ENCODE measurements around the gene TEP1. TPM values are rescaled to one million over a fixed set of nuclear protein-coding genes. Genes with fewer than 3 reads are reported as not detected.

The TEP1 gene
- total RNA-seq, 1 donor from 2014 or later = 17.5 TPM

DNA sequence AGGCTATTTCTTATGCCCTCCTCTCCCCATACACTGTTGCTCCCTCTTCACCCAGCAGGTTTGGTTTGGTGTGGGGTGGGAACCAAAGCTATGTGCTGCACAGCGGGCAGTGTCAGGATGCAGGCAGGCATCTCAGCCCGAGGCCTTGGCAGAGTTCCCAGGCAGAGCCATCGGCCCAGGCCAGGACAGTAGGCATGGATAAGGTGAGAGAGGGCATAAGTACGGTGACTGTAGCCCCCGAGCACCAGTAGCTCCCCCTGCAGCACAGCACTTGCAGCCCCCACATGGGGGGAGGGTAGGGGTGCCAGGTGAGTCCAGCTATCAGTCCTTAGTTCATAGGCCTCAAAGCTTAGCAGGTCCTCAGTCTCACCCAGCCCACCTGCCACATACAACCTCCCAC, 15.5 kb upstream of the TEP1 start:
- DNase-seq (ENCODE audit: low read depth) = no peak
- H3K4me3 ChIP-seq (ENCODE audit: low read depth, low read length) = no peak overlapping the region
- TF ChIP-seq, protein P1, sequence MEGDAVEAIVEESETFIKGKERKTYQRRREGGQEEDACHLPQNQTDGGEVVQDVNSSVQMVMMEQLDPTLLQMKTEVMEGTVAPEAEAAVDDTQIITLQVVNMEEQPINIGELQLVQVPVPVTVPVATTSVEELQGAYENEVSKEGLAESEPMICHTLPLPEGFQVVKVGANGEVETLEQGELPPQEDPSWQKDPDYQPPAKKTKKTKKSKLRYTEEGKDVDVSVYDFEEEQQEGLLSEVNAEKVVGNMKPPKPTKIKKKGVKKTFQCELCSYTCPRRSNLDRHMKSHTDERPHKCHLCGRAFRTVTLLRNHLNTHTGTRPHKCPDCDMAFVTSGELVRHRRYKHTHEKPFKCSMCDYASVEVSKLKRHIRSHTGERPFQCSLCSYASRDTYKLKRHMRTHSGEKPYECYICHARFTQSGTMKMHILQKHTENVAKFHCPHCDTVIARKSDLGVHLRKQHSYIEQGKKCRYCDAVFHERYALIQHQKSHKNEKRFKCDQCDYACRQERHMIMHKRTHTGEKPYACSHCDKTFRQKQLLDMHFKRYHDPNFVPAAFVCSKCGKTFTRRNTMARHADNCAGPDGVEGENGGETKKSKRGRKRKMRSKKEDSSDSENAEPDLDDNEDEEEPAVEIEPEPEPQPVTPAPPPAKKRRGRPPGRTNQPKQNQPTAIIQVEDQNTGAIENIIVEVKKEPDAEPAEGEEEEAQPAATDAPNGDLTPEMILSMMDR (conservative IDR thresholded peaks at IDR 0.05; ENCODE audit: low read depth, low read length) = no peak

DNA sequence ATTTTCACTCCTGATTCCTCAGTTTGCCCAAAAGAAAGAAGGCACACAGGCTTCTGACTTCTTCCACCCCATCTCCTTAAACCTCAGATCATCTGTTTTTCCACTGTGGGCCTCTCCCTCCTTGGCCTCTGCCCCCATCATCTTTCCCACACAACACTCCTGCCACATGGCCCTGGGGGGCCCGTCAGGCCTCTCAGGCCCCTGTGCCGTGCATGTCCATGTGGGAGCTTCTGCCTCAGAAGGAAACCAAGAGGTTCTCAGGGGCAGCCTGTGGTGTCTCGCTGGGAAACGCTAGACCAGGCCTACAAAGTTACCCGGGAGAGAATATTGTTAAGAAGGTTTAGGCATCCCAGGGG, 14.7 kb upstream of the TEP1 start:
- TF ChIP-seq, protein P1 (conservative IDR thresholded peaks at IDR 0.05; ENCODE audit: low read depth, low read length) = no peak
- DNase-seq (ENCODE audit: low read depth) = no peak
- no peak overlapping the region for H3K4me3 ChIP-seq (ENCODE audit: low read depth, low read length)

DNA sequence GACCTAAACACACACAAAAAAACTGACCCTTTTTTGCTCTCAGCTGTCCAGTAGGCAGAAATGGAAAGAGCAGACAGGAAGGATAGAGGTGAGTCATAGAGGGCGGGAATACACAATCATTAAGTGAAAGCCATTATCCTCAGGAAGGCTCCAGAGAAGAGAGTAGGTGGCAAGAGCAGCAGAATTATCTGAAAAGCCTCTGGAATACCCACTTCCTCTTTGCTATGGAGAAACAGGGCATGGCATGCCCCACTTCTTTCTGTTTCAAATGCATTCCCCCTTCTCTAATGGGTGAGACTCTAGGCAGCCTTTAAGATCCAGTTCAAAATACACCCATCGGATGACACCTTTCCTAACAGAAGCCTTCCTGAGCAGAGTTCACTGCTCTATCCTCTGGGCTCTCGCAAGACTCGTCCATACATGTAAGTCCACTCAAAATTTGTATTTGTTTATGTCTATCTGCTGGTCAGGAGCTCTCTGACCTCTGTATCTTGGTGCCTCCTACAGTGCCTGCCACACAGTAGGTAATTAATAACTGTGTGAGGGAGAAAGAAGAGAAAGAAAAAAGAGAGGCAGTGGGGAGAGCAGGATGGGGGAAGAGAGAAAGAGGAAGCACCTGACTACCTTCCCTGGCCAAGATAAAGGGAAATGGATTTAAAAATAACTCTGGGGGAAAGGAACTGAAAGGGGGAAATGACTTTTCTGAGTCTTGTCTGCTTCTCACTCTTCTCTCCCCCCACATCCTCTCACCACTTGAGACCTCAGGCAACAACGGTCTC, 14.1 kb upstream of the TEP1 start:
- peak overlapping the region; percentile 26 for H3K4me3 ChIP-seq (ENCODE audit: low read depth, low read length)
- DNase-seq (ENCODE audit: low read depth) = no peak
- TF ChIP-seq, protein P1 (conservative IDR thresholded peaks at IDR 0.05; ENCODE audit: low read depth, low read length) = no peak

DNA sequence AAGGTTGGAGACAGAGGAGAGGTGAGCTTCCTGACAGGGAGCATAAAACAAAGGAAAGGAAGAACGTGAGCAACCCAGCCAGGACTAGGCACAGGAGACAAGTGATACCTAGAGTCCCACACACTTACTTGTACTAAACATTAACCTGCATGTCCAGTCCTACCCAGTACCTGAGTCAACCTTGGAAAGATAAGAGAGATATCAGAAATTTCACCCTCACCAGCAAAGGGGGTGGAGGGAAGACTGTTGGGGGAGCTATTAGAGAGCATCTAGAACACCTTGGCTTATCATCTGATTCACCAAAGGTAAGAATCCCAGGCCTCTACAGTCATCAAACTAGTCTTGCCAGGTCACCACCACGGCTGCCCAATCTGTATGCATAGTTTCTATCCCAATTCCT, 11.6 kb upstream of the TEP1 start:
- no peak for DNase-seq (ENCODE audit: low read depth)
- no peak overlapping the region for H3K4me3 ChIP-seq (ENCODE audit: low read depth, low read length)
- TF ChIP-seq, protein P1 (conservative IDR thresholded peaks at IDR 0.05; ENCODE audit: low read depth, low read length) = no peak

DNA sequence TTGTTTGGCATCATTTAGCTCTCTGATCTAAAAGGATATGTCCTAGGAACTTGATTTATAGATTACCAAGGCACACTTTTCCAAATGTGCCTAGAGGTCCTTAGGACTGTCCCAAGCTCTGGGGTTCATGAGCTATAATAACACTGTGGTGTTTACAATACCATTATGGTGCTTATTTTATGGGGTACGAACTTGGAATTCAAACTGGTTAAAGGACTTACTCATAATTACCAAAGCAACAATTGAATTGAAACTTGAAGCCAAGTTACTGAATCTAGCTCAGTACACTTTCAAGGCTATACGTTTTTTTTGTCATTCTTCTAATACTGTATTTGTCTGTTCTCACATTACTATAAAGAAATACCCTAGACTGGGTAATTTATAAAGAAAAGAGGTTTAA, 9.6 kb upstream of the TEP1 start:
- no peak for DNase-seq (ENCODE audit: low read depth)
- no peak overlapping the region for H3K4me3 ChIP-seq (ENCODE audit: low read depth, low read length)
- TF ChIP-seq, protein P1 (conservative IDR thresholded peaks at IDR 0.05; ENCODE audit: low read depth, low read length) = no peak

DNA sequence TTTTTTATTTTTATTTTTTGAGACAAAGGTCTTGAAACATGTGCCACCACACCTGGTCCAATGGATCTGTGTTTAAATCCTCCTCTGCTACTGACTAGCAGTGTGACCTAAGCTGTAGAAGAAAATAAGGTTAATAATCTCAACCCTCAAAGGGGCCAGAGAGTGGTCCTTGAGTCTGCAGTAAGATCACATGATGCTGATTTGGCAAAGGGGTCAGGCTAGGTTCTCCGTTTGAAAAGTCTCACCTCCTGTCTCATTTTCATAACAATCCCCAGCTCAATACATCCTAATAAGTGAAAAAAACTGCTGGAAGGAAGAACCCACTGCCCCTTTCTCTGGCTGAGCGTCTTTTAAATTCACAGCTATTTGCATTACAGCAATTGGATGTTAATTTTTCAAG, 8.0 kb upstream of the TEP1 start:
- H3K4me3 ChIP-seq (ENCODE audit: low read depth, low read length) = no peak overlapping the region
- DNase-seq (ENCODE audit: low read depth) = no peak
- TF ChIP-seq, protein P1 (conservative IDR thresholded peaks at IDR 0.05; ENCODE audit: low read depth, low read length) = no peak

DNA sequence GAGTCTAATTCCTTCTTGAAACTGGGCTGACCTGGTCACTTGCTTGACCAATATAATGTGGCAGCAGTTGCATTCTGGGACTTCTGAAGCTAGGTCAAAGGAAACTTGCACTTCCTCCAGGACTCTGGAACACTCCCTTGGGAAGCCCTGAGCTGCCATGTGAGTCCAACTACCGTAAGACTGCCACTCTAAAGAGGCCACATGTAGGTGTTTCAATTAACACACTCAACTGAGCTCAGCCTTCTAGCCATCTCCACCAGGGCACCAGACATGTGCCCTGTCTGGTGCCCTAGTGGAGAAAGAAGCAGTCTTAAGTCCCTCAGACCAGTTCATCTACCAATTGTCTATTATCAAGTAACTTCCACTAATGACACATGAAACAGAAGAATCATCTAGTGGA, 6.1 kb upstream of the TEP1 start:
- TF ChIP-seq, protein P1 (conservative IDR thresholded peaks at IDR 0.05; ENCODE audit: low read depth, low read length) = no peak
- no peak overlapping the region for H3K4me3 ChIP-seq (ENCODE audit: low read depth, low read length)
- DNase-seq (ENCODE audit: low read depth) = no peak

Measured in epithelial cell of proximal tubule (primary cell).